H1 (cell line): ENCODE results near the gene DEFB123. TPM values are rescaled to one million over a fixed set of nuclear protein-coding genes. Genes with fewer than 3 reads are reported as not detected.

Experiments
- CTCF ChIA-PET: fragments of 300-600 bp; sonication (Branson Sonifier 250); formaldehyde crosslinking; loops from one replicate; lab custom pipeline; 2021; ENCODE audit not compliant: partially characterized antibody; lab: Charles Lee
- POLR2A ChIA-PET: fragments of 300-600 bp; sonication (Branson Sonifier 250); formaldehyde crosslinking; loops from one replicate; lab custom pipeline; 2021; ENCODE audit warnings: inconsistent platforms; ENCODE audit not compliant: partially characterized antibody; lab: Charles Lee
- DNase-seq, 2 experiments: peaks; one replicate each; pipeline versions ENCODE4 v3.0.0 to v3.0.0-alpha.2; 2010 to 2022; ENCODE audit warnings: low spot score in 2 of 2, low read depth in 1 of 2, mixed read lengths in 1 of 2
- FAIRE-seq: peaks from 2 replicates; lab custom pipeline; 2011; peaks lifted over from hg19 to GRCh38; lab: Jason Lieb, UNC
- H2AFZ ChIP-seq: 2 replicates; pipeline ENCODE4 v1.8.1; 2012; ENCODE audit warnings: low read length, inconsistent platforms
- H2AK5ac ChIP-seq: 2 replicates; pipeline ENCODE4 v1.6.1; 2013; ENCODE audit warnings: low read depth, low read length
- H2BK120ac ChIP-seq: replicated peaks from 2 replicates; pipeline ENCODE3; 2013; ENCODE audit warnings: low read depth, low read length, inconsistent platforms
- H2BK12ac ChIP-seq: 2 replicates; pipeline ENCODE4 v1.6.1; 2013; ENCODE audit warnings: low read depth, low read length
- H2BK15ac ChIP-seq: 2 replicates; pipeline ENCODE4 v1.6.1; 2013; ENCODE audit warnings: low read length
- H2BK20ac ChIP-seq: 2 replicates; pipeline ENCODE4 v1.6.1; 2013; ENCODE audit warnings: low read length
- H2BK5ac ChIP-seq: 2 replicates; pipeline ENCODE4 v1.6.1; 2013; ENCODE audit warnings: low read depth, low read length
- H3K14ac ChIP-seq: 2 replicates; pipeline ENCODE4 v1.6.1; 2013; ENCODE audit warnings: inconsistent platforms; ENCODE audit not compliant: insufficient read length
- H3K18ac ChIP-seq: 2 replicates; pipeline ENCODE4 v1.6.1; 2013; ENCODE audit warnings: low read length; ENCODE audit errors: extremely low read depth
- H3K23ac ChIP-seq: 2 replicates; pipeline ENCODE4 v1.6.1; 2013; ENCODE audit warnings: inconsistent platforms; ENCODE audit not compliant: insufficient read length
- H3K23me2 ChIP-seq: 2 replicates; pipeline ENCODE4 v1.6.1; 2013; ENCODE audit warnings: low read depth, low read length
- H3K27ac ChIP-seq: 2 replicates; pipeline ENCODE4 v1.6.1; 2011; ENCODE audit warnings: low read depth, low read length, inconsistent platforms
- H3K27me3 ChIP-seq, 4 experiments: replicated peaks in 1 of 4; 1 replicate in 1 of 4; 2 replicates in 3 of 4; pipeline versions ENCODE4 v1.6.1 to v1.8.1; 2011 to 2013; ENCODE audit warnings: low read length in 3 of 4, mild to moderate bottlenecking in 3 of 4, inconsistent platforms in 2 of 4, mixed read lengths in 2 of 4, moderate library complexity in 1 of 4; ENCODE audit not compliant: control insufficient read depth in 3 of 4, insufficient read depth in 3 of 4; ENCODE audit errors: extremely low read depth in 1 of 4
- H3K36me3 ChIP-seq, 4 experiments: 2 replicates each; pipeline versions ENCODE4 v1.6.1 to v1.8.1; 2011 to 2013; ENCODE audit warnings: mild to moderate bottlenecking in 4 of 4, low read length in 3 of 4, moderate library complexity in 2 of 4, control low read depth in 1 of 4, inconsistent platforms in 1 of 4; ENCODE audit not compliant: insufficient read depth in 4 of 4, control insufficient read depth in 2 of 4
- H3K4ac ChIP-seq: replicated peaks from 2 replicates; pipeline ENCODE3; 2013; ENCODE audit warnings: low read length, low read depth, mixed read lengths, inconsistent platforms; ENCODE audit not compliant: insufficient read length
- H3K4me1 ChIP-seq, 4 experiments: replicated peaks in 1 of 4; 1 replicate in 1 of 4; 2 replicates in 3 of 4; pipeline versions ENCODE4 v1.6.1 to v1.8.1; 2011 to 2013; ENCODE audit warnings: low read length in 3 of 4, inconsistent platforms in 2 of 4, mixed read lengths in 1 of 4; ENCODE audit not compliant: insufficient read depth in 4 of 4, control insufficient read depth in 3 of 4
- H3K4me2 ChIP-seq, 2 experiments: 2 replicates each; pipeline versions ENCODE4 v1.6.1 to v1.8.1; 2011 to 2013; ENCODE audit warnings: low read depth in 2 of 2, low read length in 2 of 2, control low read depth in 1 of 2, inconsistent platforms in 1 of 2, mild to moderate bottlenecking in 1 of 2; ENCODE audit not compliant: insufficient read depth in 1 of 2
- H3K4me3 ChIP-seq, 4 experiments: fragments of 200-600, 300-600 bp in 1 of 4; sonication (generic), shearing (Covaris generic), sonication (Bioruptor Twin) in 1 of 4; 2 replicates each; pipeline versions ENCODE4 v1.5.1 to v1.8.1; 2011 to 2016; ENCODE audit warnings: low read length in 4 of 4, low read depth in 3 of 4, control low read depth in 2 of 4, inconsistent platforms in 2 of 4, mild to moderate bottlenecking in 2 of 4, mixed read lengths in 1 of 4, moderate library complexity in 1 of 4; ENCODE audit not compliant: insufficient read depth in 2 of 4; ENCODE audit errors: extremely low read depth in 1 of 4
- H3K56ac ChIP-seq: replicated peaks from 2 replicates; pipeline ENCODE3; 2013; ENCODE audit warnings: low read depth, mild to moderate bottlenecking, mixed read lengths, low read length, inconsistent platforms; ENCODE audit not compliant: insufficient read length
- H3K79me1 ChIP-seq: 2 replicates; pipeline ENCODE4 v1.6.1; 2013; ENCODE audit warnings: low read depth, low read length, control low read depth
- H3K79me2 ChIP-seq, 2 experiments: 2 replicates each; pipeline versions ENCODE4 v1.6.1 to v1.8.1; 2012 to 2013; ENCODE audit warnings: low read length in 2 of 2, mild to moderate bottlenecking in 2 of 2, inconsistent platforms in 1 of 2; ENCODE audit not compliant: insufficient read depth in 2 of 2, control insufficient read depth in 1 of 2
- H3K9ac ChIP-seq, 4 experiments: replicated peaks in 1 of 4; 1 replicate in 1 of 4; 2 replicates in 3 of 4; pipeline versions ENCODE4 v1.6.1 to v1.8.1; 2011 to 2013; ENCODE audit warnings: low read depth in 3 of 4, low read length in 3 of 4, control low read depth in 2 of 4, mild to moderate bottlenecking in 2 of 4, moderate library complexity in 2 of 4, inconsistent platforms in 1 of 4; ENCODE audit errors: extremely low read depth in 1 of 4
- H3K9me3 ChIP-seq, 2 experiments: 2 replicates each; pipeline versions ENCODE4 v1.6.1 to v1.8.1; 2012 to 2013; ENCODE audit warnings: mild to moderate bottlenecking in 2 of 2, moderate library complexity in 2 of 2, control low read depth in 1 of 2, inconsistent platforms in 1 of 2, low read depth in 1 of 2, low read length in 1 of 2, mixed read lengths in 1 of 2; ENCODE audit not compliant: insufficient read depth in 2 of 2
- H4K20me1 ChIP-seq, 2 experiments: replicated peaks in 1 of 2; 2 replicates each; pipeline versions ENCODE3 to v1.8.1; 2011 to 2013; ENCODE audit warnings: inconsistent platforms in 2 of 2, low read length in 2 of 2, mild to moderate bottlenecking in 1 of 2; ENCODE audit not compliant: insufficient read depth in 2 of 2, control insufficient read depth in 1 of 2
- H4K5ac ChIP-seq: 2 replicates; pipeline ENCODE4 v1.6.1; 2013; ENCODE audit warnings: low read length, low read depth, mixed read lengths, inconsistent platforms; ENCODE audit not compliant: insufficient read length
- H4K8ac ChIP-seq: 2 replicates; pipeline ENCODE4 v1.8.0; 2013; ENCODE audit warnings: mild to moderate bottlenecking, moderate library complexity, low read length, inconsistent platforms; ENCODE audit not compliant: insufficient read depth; ENCODE audit errors: extremely low read depth
- H4K91ac ChIP-seq: replicated peaks from 2 replicates; pipeline ENCODE3; 2013; ENCODE audit warnings: low read length, mixed read lengths, inconsistent platforms; ENCODE audit not compliant: insufficient read length
- BRCA1 ChIP-seq: IDR thresholded peaks from 2 replicates; pipeline ENCODE4 v1.6.1; 2012; ENCODE audit warnings: low read depth, low read length, improper control_type of control experiment
- CBX5 ChIP-seq: fragments of 300-800, 300-1000 bp; sonication (generic); IDR thresholded peaks from 2 replicates; pipeline ENCODE4 v1.7.1; 2016; ENCODE audit warnings: antibody characterized with exemption, low read length, low read depth
- CTCF ChIP-seq, 3 experiments: IDR thresholded peaks; 1 replicate in 2 of 3; 2 replicates in 1 of 3; pipeline versions ENCODE4 v1.5.1 to v1.6.1; 2011; ENCODE audit warnings: low read length in 3 of 3, mild to moderate bottlenecking in 3 of 3, inconsistent platforms in 2 of 3, low read depth in 1 of 3, moderate library complexity in 1 of 3; ENCODE audit not compliant: insufficient read depth in 1 of 3; ENCODE audit errors: control extremely low read depth in 1 of 3
- E2F6 ChIP-seq: IDR thresholded peaks from 2 replicates; pipeline ENCODE4 v1.6.1; 2012; ENCODE audit warnings: inconsistent platforms
- FOSL1 ChIP-seq: IDR thresholded peaks from 2 replicates; pipeline ENCODE4 v1.6.1; 2011; ENCODE audit warnings: mild to moderate bottlenecking, low read depth, low read length, moderate library complexity; ENCODE audit not compliant: insufficient read depth
- GTF2F1 ChIP-seq: IDR thresholded peaks from 2 replicates; pipeline ENCODE4 v1.6.1; 2012; ENCODE audit warnings: low read depth, low read length, improper control_type of control experiment, borderline replicate concordance
- HDAC2 ChIP-seq, 2 experiments: fragments of 300-600 bp in 1 of 2; sonication (generic) in 1 of 2; IDR thresholded peaks; 2 replicates each; pipeline ENCODE4 v1.6.1; 2011 to 2012; ENCODE audit warnings: low read depth in 2 of 2, low read length in 2 of 2, mild to moderate bottlenecking in 2 of 2, moderate library complexity in 2 of 2, borderline replicate concordance in 1 of 2, inconsistent platforms in 1 of 2
- KDM1A ChIP-seq: fragments of 200-600, 300-600 bp; sonication (generic); IDR thresholded peaks from 2 replicates; pipeline ENCODE4 v1.7.1; 2016; ENCODE audit warnings: mild to moderate bottlenecking, low read length, borderline replicate concordance
- MAFK ChIP-seq: IDR thresholded peaks from 2 replicates; pipeline ENCODE4 v1.6.1; 2012; ENCODE audit warnings: low read depth, mild to moderate bottlenecking, improper control_type of control experiment, low read length
- RBBP5 ChIP-seq: IDR thresholded peaks from 2 replicates; pipeline ENCODE4 v1.7.1; 2012; ENCODE audit warnings: low read depth, mild to moderate bottlenecking, inconsistent platforms, low read length, moderate library complexity, borderline replicate concordance
- YY1 ChIP-seq: IDR thresholded peaks from 2 replicates; pipeline ENCODE4 v1.6.1; 2011; ENCODE audit warnings: low read depth, mild to moderate bottlenecking, low read length
- WGBS, 2 experiments: shearing (Covaris generic) in 1 of 2; methylation state at CpG; one replicate each; pipeline versions ENCODE4 v1.1.6 to v1.1.7; 2013 to 2015; ENCODE audit warnings: low lambda C conversion rate in 2 of 2, mixed read lengths in 2 of 2, inconsistent platforms in 1 of 2, low coverage in 1 of 2, missing lambda C conversion rate in 1 of 2; ENCODE audit not compliant: insufficient replicate concordance in 2 of 2, insufficient coverage in 1 of 2, insufficient read length in 1 of 2; ENCODE audit errors: extremely low coverage in 1 of 2, missing lambda C conversion rate in 1 of 2; 5-methylcytosine and 5-hydroxymethylcytosine counted together
- polyA plus RNA-seq, 7 experiments: library from polyadenylated mRNA; depleted of rRNA in 3 of 7; stranded (reverse) in 5 of 7; unstranded in 2 of 7; fragments of >200 nt in 5 of 7; fragments of 200-250 nt in 2 of 7; gene quantifications; 1 replicate in 5 of 7; 2 replicates in 1 of 7; 4 replicates in 1 of 7; pipeline versions ENCODE4 v1.2.1 to v1.2.3, GENCODE V29; 2011 to 2013; ENCODE audit warnings: missing spikeins in 2 of 7, mixed read lengths in 2 of 7
- total RNA-seq: library from RNA; stranded (reverse); fragmentation: NEBNext Ultra II Directional; extraction: Animal tissue kit (Norgen Biotek cat#: 25700); gene quantifications from 2 replicates; pipeline ENCODE4 v1.2.1, GENCODE V29; 2021

The DEFB123 gene
- total and polyA plus RNA-seq, 2 of the 8 experiments (the other 6 are each of a cell fraction or from before 2014, with no cell fraction given) = not detected

- no peak overlapping the region for H3K23ac ChIP-seq
- no peak overlapping the region for H2BK5ac ChIP-seq
- no peak overlapping the region for H3K56ac ChIP-seq
- no peaks in the 10 kb centered on the region for H3K79me1 ChIP-seq
- H3K18ac ChIP-seq = no peak overlapping the region
- no peak overlapping the region for H3K9ac ChIP-seq
- ChIA-PET CTCF (interaction anchor here (0.9 kb wide), 2 partner anchors 47 to 89 kb away, joined by 3 read pairs; no protein-coding TSS in a partner anchor), POLR2A (no interaction called here)
- H3K14ac ChIP-seq = no peak overlapping the region
- no peak overlapping the region for H3K4ac ChIP-seq
- no peaks in the 10 kb centered on the region for H3K79me2 ChIP-seq
- H4K5ac ChIP-seq = no peak overlapping the region
- no peak overlapping the region for H4K91ac ChIP-seq
- no peak for DNase-seq
- H3K4me1 ChIP-seq = no peaks in the 10 kb centered on the region
- FAIRE-seq = peak; percentile 55
- no peaks in the 10 kb centered on the region for H3K23me2 ChIP-seq
- H3K36me3 ChIP-seq = no peaks in the 10 kb centered on the region; a peak in 1 of 8 replicates
- H3K27ac ChIP-seq = no peak overlapping the region
- no peak overlapping the region for H3K4me3 ChIP-seq
- H2BK12ac ChIP-seq = no peak overlapping the region
- no peaks in the 10 kb centered on the region for H4K20me1 ChIP-seq
- 76% methylated on average over 6 of the region's 6 CpGs; no CpG with 5 or more reads in 1 of the 2 experiments for WGBS, 2 experiments
- H3K9me3 ChIP-seq = peaks cover 61 to 79% of the 10 kb centered on the region in 2 experiments
- no peaks in the 10 kb centered on the region for H3K27me3 ChIP-seq
- H3K4me2 ChIP-seq = no peak overlapping the region
- no peak overlapping the region for H2AK5ac ChIP-seq
- no peak overlapping the region for H2BK15ac ChIP-seq
- no peak overlapping the region for H2BK120ac ChIP-seq
- H4K8ac ChIP-seq = no peak overlapping the region
- H2AFZ ChIP-seq = no peak overlapping the region
- no peak overlapping the region for H2BK20ac ChIP-seq
- TF ChIP-seq HDAC2 (IDR thresholded peaks at IDR 0.05; ENCODE audit: borderline replicate concordance in 1 of 2, low read depth in 2 of 2, low read length in 2 of 2) = no peak
- TF ChIP-seq E2F6 = no peak
- TF ChIP-seq CBX5 = no peak
- TF ChIP-seq YY1 = no peak
- TF ChIP-seq CTCF (IDR thresholded peaks at IDR 0.05; ENCODE audit: control extremely low read depth in 1 of 3, insufficient read depth in 1 of 3, low read depth in 1 of 3, low read length in 3 of 3) = no peak
- TF ChIP-seq FOSL1 = no peak
- no peak for TF ChIP-seq KDM1A
- TF ChIP-seq RBBP5 = no peak
- no peak for TF ChIP-seq MAFK
- TF ChIP-seq BRCA1 = no peak
- no peak for TF ChIP-seq GTF2F1
Measured at GRCh38 chr20:31414381-31414780, 26.1 kb upstream of the DEFB123 start.
